GM21737 (cell line): ENCODE data around the gene IFNL2.
"Not testable (repeated sequence)": the region's sequence is repeated elsewhere in the genome, so short reads cannot be mapped to it uniquely, and the experiment has no call there.

Experiments
- ATAC-seq: cut with Tn5 transposase; IDR thresholded peaks from one replicate; pipeline ENCODE4 v1.9.1; 2021; ENCODE audit warnings: mild to moderate bottlenecking, moderate library complexity; ENCODE audit not compliant: unreplicated experiment

IFNL2 gene

DNA sequence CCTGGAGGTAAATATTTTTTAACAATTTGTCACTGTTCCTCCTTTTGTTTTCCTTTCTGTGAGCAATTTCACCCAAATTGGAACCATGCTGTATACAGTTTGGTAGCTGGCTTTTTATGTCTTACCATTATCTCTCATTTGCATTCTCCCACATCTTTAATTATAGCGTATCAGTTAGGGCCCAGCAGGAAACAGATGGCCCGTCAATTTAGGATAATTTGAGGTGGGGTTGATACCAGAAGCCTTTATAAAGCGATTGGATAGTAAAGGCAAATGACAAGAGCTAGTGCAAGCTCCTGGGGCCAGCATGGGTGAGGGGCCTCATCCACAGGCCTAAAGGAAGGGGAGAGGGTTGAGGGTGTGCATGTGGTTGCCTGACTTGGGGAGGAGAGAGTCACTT is 15.7 kb upstream of the IFNL2 start:
- ATAC-seq: no peak

GRCh38 chr19:39253374-39254149 is 14.6 kb upstream of the IFNL2 start:
- ATAC-seq: no peak

DNA sequence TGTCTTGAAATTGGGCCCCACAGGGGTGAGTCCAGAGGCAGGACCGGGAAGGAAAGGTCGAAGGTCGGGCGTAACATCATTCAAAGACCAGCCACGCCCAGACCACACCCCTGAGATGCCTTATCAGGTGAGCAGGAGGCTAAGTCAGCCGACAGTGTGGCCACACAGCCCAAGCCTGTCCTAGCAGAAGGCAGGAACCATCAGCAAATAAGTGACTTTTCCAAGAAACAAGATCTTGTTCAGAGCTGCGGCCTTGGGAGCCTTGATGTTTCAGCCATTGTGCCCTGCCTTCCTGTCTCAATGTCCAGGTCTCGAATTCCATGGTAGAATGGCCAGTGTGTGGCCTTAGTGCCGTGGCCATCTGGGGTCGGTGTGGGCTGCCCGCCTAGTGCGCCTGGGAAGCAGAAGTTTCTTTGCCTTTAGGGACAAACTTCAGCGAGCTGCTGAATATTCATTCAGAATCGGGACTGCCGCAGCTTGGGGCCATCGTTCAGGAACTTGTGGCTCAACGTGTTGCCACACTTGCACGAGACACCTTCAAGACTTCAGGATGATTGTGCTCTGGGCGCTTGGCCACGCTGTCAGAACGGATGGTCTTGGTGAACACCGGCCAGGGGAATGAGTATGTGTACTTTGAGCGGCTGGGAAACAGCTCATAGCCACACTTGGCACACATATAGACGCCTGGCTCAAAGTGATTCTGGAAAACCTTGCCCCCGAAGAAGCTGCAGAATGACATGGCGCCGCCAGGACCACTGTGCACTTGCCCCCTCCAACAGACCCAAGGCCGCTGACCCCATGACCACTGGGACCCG is 13.5 kb upstream of the IFNL2 start:
- no peak for ATAC-seq

- no peak for ATAC-seq
Measured at GRCh38 chr19:39257227-39257626, 11.0 kb upstream of the IFNL2 start.

- ATAC-seq: no peak
Measured at GRCh38 chr19:39261704-39262103, 6.5 kb upstream of the IFNL2 start.

- ATAC-seq: no peak
Measured at GRCh38 chr19:39262496-39262895, 5.7 kb upstream of the IFNL2 start.

DNA sequence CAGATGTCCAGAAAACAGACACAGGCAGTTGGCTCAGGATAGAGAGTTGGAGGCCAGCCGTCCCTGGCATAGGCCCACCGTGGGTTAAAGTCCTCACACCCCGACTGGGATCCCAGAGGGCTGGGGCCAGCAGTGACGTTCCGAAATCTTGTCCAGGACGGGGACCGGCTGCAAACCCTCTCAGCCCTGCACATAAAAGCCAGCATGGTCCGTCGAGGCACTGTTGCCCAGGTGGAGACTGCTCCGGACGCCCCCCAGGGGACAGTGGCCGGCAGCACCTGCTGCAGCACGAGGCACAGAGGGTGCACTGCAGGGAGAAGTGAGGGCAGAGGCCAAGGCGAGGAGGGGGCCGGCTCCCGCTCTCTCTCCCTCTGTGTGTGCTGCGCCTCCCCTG is 4.3 kb upstream of the IFNL2 start:
- ATAC-seq: no peak

DNA sequence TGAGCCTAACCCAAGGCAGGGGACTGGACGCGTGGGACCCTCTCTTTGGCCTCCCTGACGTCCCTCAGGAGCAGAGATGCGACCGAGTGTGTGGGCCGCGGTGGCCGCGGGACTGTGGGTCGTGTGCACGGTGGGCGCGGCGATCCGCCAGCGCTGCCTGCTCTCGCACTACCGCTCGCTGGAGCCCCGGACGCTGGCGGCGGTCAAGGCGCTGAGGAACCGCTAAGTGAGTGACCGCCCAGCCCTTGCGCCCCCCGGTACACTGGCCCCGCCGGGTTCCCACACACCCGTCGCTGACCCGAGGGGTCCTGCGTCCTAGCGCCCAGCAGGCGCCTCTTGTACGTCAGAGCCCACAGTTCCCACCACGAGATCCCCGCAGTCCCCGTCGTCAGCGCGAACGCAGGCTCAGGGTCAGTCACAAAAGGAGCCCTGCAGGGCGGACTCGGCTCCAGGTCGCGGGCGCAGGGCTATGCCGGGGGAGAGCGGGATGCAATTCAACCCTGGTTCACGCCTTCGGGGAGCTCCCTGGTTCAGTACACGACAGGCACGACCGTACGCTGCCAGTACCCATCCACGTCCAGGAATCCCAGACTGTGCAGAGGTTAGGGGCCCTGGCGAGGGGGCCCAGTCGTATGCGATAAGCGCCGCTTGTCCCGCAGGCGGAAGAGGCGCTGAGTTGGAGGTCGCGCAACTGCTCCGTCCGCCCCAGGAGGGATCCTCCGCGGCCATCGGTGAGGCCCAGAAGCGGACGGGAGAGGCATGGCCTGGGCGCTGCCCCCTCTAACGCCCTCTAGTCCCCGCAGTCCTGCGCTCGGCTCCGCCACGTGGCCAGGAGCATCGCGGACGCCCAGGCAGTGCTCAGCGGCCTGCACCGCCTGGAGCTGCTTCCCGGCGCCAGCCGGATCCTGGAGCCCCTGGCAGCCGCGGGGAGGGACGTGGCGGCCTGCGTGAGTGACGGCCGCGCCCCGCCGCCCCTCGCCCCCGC is 3.6 kb upstream of the IFNL2 start:
- no peak for ATAC-seq

DNA sequence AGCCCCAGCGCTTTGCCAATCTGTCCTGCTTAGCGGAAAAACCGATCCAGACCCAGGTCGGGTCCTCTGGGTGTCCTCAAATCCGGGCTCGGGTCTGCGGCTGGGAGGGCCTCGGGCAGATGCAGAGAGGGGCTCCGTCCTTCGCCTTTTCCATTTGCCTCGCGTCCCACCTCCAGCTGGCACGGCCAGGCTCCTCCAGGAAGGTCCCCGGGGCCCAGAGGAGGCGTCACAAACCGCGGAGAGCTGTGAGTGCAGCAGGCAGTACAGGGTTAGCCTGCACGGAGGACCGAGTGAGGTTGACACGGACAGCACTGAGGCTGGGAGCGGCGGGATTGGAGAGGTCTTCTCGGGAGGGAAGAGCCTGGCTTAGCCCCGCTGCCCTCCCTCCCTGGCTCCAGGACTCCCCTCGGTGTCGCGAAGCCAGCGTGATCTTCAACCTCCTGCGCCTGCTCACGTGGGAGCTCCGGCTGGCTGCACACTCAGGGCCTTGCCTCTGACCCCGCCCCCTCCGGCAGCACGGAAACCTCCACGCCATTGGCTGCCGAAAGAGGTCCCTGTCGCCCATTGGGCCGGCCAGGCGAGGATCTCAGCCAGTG is 2.8 kb upstream of the IFNL2 start:
- no peak for ATAC-seq

DNA sequence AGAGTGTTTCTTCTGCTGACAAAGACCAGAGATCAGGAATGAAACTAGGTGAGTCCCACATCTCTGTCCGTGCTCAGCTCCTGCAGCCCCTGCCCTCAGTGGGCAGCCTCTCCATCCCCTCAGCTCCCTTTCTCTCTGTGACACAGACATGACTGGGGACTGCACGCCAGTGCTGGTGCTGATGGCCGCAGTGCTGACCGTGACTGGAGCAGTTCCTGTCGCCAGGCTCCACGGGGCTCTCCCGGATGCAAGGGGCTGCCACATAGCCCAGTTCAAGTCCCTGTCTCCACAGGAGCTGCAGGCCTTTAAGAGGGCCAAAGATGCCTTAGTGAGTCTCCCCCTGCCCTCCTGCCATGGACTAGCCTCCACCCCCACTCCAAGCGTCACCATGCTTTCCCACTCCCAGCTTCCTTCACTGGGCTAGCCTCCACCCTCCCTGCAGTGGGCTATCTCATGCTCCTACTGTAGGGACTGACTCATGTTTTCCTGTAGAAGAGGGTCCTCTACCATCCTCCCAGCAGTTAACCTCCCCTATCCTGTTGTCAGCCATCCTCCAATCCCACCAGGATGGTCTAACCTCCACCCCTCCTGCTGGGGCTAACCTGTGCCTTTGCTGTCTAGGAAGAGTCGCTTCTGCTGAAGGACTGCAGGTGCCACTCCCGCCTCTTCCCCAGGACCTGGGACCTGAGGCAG is 481 bp downstream of the IFNL2 start:
- not testable (repeated sequence) for ATAC-seq

DNA sequence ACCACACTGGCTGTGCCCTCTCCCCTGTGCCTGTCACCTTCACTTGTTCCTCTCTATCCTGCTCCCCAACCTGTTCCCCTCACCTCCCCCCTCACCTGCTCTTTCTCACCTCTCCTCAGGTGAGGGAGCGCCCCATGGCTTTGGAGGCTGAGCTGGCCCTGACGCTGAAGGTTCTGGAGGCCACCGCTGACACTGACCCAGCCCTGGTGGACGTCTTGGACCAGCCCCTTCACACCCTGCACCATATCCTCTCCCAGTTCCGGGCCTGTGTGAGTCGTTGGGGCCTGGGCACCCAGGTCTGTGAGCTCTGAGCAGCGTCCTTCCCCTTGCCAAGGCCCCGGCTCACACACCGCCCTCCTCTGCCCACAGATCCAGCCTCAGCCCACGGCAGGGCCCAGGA is 1.2 kb downstream of the IFNL2 start:
- not testable (repeated sequence) for ATAC-seq

GRCh38 chr19:39270036-39270871 is 2.1 kb downstream of the IFNL2 start:
- no peak for ATAC-seq

DNA sequence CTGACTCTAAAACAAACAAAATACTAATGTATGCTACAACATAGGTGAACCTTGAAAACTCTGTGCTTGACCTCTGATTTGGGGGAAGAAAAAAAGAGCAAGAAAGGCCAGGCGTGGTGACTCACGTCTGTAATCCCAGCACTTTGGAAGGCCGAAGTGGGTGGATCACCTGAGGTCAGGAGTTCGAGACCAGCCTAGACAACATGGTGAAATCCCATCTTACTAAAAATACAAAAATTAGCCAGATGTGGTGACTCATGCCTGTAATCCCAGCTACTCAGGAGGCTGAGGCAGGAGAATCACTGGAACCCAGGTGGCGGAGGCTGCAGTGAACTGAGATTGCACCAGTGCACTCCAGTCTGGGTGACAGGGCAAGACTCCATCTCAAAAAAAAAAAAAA is 5.7 kb downstream of the IFNL2 start:
- not testable (repeated sequence) for ATAC-seq

- no peak for ATAC-seq
Measured at GRCh38 chr19:39275578-39275977, 7.4 kb downstream of the IFNL2 start.

DNA sequence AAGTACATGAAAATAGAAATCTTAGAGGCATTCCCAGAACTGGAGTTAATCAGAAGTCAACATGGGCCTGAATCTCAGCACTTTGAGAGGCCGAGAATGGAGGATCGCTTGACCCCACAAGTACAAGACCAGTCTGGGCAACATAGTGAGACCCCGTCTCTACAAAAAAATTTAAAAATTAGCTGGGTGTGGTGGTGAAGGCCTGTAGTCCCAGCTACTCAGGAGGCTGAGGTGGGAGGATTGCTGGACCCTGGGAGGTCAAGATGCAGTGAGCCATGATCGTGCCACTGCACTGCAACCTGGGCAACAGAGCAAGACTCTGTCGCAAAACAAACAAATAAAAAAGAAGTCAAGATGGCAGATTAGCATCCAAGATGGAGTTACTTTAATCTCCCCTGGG is 8.5 kb downstream of the IFNL2 start:
- no peak for ATAC-seq

DNA sequence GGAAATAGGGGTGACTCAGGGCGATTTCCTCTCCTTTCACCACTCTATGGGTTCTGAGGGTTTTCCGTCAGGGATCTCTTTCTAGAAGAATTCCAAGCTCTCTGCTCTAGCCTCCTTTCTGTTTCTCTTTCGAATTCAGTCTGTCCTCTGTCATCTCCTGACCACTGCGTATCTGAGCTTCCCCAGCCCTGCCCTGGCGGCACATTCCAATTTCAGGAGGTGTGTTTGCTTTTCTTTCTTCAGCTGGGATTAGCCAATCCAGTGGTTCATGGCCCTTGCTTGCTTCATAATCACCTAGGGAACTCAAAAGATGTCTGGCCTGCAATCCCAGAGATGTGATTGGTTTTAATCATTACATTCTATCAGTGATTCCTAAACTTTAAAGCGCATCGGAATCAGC is 9.4 kb downstream of the IFNL2 start:
- ATAC-seq: no peak

DNA sequence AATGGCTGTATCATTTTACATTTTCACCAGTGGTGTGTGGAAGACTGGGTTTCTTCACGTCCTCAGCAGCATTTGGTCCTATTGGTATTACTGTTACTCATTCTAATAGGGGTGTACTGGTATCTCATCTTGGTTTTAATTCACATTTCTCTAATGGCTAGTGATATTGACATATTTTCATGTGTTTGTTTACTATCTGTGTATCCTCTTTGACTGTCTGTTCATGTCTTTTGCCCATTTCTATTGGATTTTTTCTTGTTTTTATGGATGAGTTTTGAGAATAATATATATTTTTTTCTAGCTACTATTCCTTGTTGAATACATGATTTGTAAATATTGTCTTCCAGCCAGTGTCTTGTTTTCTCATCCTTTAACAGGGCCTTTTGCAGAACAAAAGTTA is 13.8 kb downstream of the IFNL2 start:
- ATAC-seq: no peak

DNA sequence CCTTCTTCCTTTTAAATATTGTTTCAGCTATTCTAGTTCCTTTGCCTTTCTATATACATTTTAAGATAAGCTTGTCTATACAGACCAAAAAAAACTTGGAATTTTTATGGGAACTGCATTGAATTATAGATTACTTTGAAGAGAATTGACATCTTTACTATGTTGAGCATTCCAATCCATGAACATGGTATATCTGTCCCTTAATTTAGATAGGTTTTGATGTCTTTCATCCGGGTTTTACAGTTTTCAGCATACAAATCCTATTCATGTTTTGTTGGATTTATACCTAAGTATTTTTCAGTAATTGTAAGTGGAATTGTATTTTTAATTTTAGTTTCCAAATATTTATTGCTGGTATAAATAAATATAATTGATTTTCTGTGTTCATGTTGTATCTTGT is 15.8 kb downstream of the IFNL2 start:
- ATAC-seq: no peak

- ATAC-seq: no peak
Measured at GRCh38 chr19:39293394-39293793, 25.2 kb downstream of the IFNL2 start.
